Sigmoid colon (tissue), 3 donors: ENCODE results near the gene TP53INP2.

Source experiments
- POLR2A ChIP-seq, 2 donors: fragments of 450-650 bp; IDR thresholded peaks; one replicate each; pipeline ENCODE4 v1.6.1; 2016; ENCODE audit warnings: antibody characterized with exemption in 2 of 2, mild to moderate bottlenecking in 2 of 2, moderate library complexity in 2 of 2
- TF ChIP-seq, protein P1 (sequence below), 4 experiments: fragments of 450-650 bp in 3 of 4; fragments of 200-600 bp in 1 of 4; IDR thresholded peaks; one replicate each; pipeline ENCODE4 v1.5.1; 2016 to 2019; ENCODE audit warnings: antibody characterized with exemption in 4 of 4, mild to moderate bottlenecking in 3 of 4, moderate library complexity in 2 of 4

DNA sequence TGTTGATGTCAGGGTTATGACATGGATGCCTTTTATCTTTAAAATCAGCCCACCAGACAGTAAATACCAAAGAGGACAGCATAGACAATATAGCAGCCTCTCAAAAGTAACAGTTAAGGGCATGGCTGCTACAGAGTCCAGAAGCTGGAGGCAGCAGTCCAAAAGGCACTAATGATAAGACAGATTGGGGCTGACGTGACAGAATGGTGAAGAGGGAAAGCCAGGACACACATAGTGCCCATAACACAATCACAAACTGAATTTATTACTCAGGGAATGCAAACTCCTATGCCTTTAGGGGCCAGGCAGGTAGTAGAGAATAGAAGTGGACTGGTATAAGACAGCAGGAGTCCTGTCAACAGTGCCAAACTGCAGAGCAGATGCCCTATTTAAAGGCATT, 40.7 kb downstream of the TP53INP2 start:
- TF ChIP-seq, protein P1, sequence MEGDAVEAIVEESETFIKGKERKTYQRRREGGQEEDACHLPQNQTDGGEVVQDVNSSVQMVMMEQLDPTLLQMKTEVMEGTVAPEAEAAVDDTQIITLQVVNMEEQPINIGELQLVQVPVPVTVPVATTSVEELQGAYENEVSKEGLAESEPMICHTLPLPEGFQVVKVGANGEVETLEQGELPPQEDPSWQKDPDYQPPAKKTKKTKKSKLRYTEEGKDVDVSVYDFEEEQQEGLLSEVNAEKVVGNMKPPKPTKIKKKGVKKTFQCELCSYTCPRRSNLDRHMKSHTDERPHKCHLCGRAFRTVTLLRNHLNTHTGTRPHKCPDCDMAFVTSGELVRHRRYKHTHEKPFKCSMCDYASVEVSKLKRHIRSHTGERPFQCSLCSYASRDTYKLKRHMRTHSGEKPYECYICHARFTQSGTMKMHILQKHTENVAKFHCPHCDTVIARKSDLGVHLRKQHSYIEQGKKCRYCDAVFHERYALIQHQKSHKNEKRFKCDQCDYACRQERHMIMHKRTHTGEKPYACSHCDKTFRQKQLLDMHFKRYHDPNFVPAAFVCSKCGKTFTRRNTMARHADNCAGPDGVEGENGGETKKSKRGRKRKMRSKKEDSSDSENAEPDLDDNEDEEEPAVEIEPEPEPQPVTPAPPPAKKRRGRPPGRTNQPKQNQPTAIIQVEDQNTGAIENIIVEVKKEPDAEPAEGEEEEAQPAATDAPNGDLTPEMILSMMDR (IDR thresholded peaks at IDR 0.05), result no peak
- no peak for TF ChIP-seq POLR2A (IDR thresholded peaks at IDR 0.05)
